HTR-8/SVneo (cell line): ENCODE results near the gene AHDC1.
"Not testable (repeated sequence)": the region's sequence is repeated elsewhere in the genome, so short reads cannot be mapped to it uniquely, and the experiment has no call there.

Source experiments
- DNase-seq: peaks from one replicate; pipeline ENCODE4 v3.0.0; 2011; ENCODE audit warnings: low spot score, mixed read lengths; ENCODE audit not compliant: insufficient read length
- FAIRE-seq: peaks from 2 replicates; lab custom pipeline; 2011; peaks lifted over from hg19 to GRCh38; lab: Jason Lieb, UNC

The AHDC1 gene

DNA sequence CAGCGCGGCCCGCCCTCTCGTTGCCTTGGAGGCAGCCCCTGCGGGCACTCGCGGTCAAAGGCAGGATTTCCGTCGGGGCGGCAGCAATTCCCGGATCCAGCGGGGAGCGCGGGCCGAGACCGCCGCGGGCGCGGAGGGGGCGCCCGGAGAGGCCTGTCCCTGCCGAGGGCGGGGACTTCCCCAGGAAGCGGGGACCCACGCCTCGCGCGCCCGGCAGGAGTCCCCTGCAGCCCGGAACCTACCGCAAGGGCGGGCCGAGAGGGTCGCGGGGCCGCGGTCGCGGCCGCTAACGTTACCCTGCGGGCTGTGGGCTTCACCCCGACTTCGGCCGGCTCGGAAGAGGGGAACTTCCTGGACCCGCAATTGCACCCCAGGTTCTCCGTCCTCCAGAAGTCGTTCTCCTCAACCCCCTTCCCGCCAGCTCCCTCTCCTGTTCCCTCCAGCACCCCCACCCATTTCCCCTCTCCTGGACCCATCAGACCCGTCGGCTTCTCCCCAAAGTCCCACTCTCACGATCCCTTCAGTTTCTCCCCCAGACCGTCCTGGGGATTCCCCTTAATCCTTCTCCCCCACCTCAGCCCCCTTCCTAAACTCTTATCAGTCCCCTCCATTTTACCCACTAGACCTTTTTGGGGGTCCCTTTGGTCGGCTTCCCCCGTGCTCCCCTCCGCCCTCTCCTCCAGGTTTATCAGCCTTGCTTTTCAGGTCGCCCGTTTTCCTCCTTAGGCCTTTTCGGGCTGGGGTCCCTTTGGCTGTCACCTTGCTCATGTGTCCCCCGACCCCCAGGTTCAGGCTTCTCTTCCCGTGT lies 30.4 kb upstream of the AHDC1 start:
- DNase-seq (no peak), FAIRE-seq (no peak)

DNA sequence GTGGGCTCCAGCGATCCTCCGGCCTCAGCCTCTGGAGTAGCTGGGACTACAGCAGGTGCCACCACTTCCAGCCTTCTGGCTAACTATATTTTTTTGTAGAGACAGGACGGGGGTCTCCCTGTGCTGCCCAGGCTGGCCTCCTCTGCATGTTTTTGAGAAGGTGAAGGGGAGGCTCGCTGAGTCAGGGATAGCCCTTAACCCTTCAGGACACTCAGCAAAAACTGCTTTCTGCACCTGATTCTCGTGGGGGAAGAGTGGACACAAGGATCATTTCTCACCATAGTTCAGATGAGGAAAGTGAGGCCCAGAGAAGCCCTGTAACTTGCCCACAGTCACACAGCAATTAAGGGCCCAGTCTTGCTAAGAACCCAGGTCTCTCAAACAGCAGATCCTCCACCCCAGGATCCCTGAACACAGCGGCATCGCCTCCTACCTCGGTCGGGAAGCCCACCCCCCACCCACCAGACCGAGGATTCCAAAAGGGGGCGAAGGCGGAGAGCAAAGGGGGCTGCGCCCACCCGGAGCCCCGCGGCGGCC lies 29.8 kb upstream of the AHDC1 start:
- DNase-seq: no peak
- FAIRE-seq: no peak

DNA sequence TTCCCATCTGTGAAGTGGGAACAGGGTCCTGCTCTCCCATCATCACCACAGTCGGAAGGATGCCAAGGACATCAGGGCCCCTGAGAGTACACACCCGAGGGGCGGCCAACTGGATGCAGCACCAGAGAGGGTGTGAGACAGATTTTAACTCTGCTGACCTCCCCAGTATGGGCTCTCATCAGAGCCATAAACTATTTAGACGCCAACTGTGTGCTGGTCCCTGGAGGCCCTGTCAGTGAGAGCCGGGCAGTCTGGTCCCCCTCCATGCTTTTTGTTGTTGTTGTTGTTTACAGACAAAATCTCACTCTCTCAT lies 29.3 kb upstream of the AHDC1 start:
- FAIRE-seq: no peak

DNA sequence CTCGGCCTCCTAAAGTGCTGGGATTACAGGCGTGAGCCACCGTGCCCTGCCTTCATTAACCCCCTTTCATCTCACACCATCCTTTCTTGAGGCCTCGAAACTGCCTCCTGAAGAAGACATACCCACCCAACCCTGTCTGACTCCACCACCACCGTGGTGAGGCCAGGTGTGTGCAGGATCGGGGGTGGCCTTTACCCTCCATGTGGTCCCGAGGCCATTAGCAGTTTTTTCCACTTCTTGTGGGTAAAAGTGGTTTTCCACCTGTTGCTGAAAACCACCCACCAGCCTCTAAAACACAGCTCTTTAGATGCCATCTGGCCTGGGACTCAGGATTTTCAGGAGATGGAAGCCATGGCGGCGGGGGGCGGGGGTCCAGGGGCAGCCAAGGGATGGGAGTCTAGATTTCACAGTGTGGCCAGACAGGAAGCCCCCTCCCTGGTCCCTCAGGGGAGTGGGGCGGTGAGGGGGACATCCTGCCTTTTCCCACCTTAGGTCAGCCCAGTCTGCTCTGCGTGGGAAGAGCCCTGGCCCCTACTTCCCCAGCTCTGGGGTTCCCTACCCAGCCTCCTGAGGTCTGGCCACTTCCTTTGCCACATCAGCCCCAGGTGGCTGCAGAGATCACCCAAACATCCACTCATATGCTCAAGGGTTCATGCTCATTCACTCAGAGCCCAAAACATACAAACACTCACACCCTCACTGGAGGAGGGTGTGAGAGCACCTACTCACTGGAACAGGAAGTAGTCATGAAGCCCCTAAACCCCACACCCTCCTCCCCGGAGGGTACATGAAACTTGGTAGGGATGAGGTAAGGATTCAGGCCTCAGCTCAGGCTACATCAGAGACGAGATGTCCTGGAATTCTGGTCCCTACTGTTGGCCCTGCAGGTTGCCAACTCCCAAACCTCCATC lies 28.7 kb upstream of the AHDC1 start:
- FAIRE-seq: no peak
- no peak for DNase-seq

More for the DNA sequence above, 29.3 kb upstream of the AHDC1 start:
- no peak for DNase-seq

DNA sequence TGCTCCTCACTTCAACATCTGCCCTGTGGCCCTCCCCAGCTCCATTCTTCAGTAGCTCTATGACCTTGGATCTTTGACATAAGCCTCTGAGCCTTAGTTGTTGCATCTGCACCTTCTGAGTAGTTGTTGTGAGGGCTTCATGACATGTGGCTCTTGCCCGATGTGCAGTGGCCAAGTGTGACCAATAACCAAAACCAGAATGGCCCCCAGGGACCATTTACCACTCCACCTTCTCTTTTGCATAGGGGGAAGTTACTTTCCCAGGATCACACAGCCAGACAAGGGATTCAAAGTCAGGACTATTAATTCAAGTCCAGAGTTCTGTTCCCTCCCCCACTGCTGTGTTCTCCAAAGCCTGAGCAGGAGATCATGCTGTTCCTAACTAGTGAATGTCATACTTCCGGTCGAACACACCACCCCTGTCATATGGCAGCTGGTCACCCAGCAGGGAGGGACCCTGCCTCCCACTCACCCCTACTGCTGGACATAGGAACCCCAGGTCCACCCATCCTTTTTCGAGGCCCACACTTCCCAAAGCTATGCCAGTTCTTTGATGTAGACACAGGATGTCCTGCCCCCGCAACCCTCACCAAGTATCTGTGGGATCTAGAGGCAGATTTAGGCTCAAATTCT lies 27.0 kb upstream of the AHDC1 start:
- FAIRE-seq (no peak), DNase-seq (no peak)

DNA sequence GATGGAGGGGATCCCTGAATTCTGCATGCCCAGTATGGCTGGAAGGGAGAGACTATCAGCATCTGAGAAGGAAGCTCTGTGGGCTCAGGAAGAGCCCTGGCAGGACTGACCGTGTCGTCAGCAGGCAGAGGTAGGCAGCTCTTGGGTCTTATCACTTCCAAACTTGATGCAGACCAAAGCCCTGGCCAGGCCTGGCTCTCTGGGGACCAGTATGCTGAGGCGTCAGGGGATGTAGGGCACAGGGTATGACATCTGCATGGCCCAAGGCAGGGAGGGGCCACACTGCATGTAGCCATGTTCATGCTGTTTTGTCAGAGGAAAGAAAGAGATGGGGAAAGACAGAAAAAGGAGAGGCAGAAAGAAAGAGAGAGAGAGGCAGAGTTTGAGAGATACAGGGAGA lies 24.8 kb upstream of the AHDC1 start:
- no peak for FAIRE-seq
- DNase-seq: no peak

DNA sequence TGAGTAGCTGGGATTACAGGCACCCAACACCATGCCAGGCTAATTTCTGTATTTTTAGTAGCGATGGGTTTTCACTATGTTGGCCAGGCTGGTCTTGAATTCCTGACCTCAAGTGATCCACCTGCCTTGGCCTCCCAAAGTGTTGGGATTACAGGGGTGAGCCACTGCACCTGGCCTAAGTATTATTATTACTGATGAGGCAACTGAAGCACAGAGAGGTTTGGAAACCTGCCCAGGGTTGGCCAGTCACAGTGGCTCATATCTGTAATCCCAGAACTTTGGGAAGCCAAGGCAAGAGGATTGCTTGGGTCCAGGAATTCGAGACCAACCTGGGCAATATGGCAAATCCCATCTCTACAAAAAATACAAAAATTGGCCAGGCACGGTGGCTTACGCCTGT lies 23.8 kb upstream of the AHDC1 start:
- not testable (repeated sequence) for DNase-seq, FAIRE-seq

DNA sequence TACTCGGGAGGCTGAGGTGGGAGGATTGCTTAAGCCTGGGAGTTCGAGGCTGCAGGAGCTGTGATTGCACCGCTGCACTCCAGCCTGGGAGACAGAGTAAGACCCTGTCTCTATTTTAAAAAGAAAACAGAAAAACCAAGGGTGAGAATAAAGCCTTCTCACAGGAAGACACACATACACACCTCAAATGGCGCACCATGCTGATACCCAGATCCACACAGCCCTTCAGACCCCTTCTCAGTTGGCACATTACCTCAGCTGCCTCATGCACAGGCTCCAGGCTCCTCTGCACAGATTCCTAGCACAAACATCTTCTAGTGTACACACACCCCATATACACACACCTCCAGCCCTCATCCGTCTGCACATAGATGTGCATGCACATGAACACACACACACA lies 23.1 kb upstream of the AHDC1 start:
- FAIRE-seq: no peak

DNA sequence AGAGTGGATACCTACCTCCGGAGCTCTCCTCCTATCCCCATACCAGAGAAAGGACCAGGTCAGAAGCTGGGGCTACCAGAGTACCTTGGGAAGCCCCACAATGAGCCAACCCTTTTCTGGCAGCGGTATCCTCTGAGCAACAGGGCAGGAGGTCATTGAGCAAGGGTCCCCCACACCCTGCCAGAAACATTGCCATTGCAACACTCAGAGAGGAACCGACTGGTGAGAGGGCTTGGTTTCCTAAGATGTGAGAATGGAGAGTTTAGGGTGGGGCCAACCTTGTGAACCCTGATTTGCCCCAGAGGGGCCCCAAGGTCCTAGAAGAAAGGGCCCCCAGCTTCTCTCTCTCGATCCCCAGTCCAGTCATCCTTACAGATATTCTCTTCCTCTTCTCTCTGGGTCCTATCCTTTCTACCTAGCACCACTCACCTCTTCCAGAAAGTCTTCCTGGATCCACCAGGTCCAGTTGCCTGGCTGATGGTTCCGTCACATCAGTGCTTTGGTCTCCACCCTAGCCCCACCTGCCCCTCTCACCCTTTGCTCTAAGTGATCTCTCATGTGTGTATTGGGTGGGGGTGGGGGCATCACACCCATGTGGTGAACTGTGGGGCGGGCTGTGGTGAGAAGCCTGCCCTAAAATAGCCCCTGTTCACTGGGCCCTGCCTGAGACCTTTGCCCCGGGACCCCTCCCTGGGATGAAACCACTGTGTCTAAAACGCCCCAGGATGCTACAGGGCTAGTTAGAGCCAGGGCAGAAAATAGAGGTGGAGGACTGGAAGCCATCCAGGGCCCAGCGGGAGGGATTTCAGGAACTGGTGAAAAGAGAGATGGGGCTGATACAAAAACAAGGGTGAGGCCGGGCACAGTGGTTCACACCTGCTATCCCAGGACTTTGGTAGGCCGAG lies 22.3 kb upstream of the AHDC1 start:
- DNase-seq (no peak), FAIRE-seq (no peak)

More for the DNA sequence above, 23.1 kb upstream of the AHDC1 start:
- no peak for DNase-seq

DNA sequence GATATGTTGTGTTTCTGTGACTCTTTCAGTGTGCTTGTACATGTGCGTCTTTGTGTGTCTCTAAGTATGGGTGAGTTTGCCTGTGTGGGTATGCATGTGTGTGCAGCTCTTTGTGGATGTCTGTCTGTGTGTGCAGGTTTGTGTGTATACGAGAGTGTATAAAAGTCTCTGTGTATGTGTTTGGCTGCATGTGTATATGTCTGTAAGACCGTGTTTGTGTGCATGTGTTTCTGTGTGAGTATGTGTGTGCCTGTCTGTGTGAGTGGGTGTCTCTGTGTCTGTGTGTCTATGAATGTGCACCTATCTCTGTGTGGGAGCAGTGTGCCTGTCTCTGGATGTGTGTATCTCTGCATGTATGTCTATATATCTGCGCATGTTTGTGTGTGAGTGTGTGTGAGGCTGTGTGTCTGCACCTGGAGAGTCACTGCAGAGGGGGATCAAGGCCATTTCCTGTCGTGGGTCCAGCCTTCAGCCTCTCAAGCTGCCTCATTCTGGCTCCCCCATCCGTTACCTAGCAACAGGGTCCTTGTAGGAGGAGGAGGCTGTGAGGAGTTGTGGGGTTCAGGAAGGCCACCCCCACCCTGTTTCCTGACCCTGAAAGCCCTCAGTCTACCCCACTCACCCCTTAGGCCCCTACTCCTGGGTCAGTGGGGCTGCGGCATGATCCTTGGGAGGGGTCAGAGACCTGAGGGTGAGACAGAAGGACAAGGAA lies 20.7 kb upstream of the AHDC1 start:
- DNase-seq (no peak), FAIRE-seq (no peak)

DNA sequence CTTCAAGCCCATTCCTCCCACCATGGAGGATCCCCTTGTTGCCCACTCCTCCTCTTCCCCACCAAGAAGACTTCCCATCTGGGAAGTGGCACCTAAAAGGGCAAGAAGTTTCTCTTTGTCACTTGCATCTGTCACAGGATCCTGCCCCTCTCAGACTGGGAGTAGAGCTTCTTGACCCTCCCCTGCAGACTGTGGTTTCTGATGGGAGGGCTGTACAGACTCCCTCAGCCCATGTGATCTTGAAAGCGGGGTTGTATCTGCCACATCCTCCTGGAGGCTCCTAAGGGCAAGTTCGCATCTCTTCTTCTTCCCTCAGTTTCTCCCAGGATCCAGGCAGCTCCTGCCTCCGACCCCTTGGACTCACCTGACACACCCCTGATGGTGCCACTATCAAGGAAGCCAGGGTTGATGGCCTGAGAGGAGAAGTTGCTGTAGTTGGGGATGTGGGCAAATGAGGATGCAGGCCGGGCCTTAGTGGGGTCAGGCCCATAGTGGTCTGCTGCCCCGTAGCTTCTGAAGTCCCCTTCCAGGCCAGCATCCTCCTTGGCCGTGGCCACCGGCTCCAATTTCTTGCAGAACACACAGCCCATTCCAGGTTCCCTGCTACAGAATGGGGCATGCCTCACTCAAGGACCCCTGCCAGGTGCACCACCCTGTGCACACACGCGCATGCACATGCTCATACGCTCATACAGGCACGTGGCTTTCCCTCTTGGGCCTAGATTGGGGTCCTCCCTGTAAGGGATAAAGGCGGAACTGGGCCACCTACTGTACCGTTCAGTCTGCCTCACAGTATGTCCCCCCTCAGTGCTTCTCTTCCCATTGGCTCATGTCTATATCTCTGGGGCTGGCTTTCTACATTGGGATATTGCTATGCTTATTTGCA lies 19.6 kb upstream of the AHDC1 start:
- FAIRE-seq (no peak), DNase-seq (no peak)

DNA sequence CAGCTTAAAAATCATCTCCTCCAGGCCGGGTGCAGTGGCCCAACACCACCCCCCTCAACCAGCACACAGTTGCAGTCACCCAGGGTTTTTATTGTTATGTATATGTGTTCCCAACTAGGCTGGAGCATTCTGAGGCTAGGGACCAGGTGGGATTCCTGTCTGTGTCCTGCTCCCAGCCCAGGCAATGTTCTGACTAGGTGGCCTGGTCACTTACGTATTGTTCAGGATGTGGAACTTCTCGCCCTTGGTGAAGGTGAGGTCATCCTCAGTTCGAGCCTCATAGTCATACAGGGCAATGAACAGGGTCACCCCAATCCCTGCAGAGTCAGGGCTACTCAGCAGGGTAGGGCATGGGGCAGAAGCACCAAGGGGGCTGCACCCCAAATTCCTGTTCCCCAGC lies 18.9 kb upstream of the AHDC1 start:
- FAIRE-seq (no peak), DNase-seq (no peak)

DNA sequence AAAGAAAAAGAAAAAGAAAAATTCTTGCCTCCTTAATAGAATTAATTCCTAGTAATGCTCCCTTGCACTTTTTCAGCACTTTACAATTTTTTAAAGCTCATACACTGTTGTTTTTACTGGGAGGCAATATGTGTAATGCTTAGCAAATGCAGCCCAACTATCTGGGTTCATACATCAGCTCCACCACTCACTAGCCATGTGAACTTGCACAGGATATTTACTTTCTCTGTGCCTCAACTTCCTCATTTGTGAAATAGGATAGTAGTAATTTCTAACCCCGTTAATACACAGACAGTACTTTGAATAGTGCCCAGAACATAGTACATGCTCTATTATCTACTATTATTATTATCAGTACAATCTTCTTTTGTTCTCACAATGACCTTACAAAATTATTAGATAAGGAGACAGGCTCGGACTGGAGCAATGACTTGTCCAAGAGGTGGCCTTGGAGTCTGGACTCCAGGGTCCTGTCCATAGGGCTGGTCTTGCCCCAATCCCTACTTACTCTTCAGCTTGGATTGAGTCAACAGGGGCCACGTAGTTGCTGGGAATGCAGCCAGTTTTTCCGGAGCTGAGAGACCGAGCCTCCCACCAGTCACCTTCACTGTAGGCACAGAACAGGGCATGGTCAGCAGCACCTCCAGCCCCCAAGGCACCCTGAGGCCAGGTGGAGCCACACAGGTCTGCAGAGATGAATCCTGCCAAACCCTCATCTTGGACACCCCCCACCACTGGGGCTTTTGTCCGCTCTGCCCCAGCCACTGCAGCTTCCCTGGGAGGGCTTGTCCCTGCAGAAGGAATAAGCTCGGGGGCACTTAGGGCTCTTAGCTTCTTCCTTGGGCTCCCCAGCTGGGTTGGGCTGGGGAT lies 17.3 kb upstream of the AHDC1 start:
- DNase-seq (peak; percentile 36), FAIRE-seq (no peak)

DNA sequence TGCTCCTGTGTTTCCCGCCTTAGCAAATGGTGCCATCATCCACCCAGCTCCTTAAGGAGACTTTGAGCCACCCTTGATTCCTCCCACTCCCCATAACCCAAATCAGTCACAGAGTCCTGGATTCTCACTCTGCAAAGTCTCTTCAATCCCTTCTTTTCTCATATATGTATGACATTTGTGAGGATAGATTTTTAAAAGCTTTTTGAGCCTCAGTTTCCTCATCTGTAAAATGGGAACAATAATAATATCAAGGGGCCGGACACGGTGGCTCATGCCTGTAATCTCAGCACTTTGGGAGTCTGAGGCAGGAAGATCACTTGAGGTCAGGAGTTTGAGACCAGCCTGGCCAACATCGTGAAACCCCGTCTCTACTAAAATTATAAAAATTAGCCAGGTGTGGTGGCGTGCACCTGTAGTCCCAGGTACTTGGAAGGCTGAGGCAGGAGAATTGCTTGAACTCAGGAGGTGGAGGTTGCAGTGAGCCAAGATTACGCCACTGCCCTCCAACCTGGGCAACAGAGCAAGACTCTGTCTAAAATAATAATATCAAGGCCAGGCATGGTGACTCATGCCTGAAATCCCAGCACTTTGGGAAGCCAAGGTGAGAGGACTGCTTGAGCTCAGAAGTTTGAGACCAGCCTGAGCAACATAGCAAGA lies 16.0 kb upstream of the AHDC1 start:
- not testable (repeated sequence) for DNase-seq, FAIRE-seq

DNA sequence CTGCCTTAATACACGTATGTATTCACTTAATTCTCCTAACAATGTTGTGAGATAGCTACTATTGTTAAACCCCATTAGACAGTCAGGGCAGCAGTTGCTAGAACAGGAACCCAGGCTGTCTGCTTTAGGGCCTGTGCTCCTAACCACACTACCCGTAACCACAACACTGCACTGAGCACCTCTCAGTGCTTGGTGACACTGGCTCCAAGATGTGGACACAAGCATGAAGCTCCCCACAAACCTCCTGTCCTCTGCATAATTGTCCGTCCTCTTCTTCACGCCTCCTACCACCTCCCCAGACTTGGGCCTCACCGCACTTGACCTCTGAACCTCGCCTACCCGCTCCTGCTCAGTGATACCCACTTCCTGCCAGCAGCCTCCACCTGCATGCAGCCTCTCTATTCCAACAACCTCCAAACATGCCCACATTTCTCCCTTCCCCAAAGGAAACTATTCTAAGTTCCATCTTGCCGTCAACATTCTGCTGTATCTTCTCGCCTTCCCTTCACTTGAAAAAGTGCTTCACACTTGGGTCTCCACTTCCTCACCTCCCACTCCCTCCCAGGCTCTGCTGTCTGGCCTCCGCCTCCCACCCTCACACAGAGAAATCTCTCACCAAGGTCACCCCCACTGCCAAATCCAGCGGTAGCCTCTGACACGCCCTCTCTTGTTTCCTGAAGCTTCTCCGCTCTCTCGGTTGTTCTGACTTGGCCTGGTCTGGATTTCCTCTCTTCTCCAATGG lies 14.6 kb upstream of the AHDC1 start:
- FAIRE-seq (no peak), DNase-seq (no peak)

DNA sequence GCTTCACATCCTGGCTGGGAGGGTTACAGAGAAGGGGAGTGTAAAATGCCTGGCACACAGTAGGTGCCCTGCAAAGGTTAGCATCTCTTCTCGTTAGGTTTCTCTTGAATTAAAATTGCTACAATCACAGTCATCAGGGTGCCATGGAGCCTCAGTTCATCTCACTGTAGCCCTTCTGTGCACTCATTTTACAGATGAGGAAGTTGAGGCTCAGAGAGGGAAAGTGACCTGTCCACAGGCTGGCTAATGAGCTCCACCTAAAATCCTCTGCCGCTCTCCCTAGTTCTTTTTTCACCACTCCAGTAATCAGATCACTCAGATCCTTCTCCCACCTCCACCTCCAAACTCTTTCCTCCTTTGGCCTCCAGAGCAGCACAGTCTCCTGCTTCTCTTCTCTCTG lies 13.5 kb upstream of the AHDC1 start:
- DNase-seq (no peak), FAIRE-seq (no peak)
